ENCODE data around the gene IPCEF1. TPM values are rescaled to one million over a fixed set of nuclear protein-coding genes. Genes with fewer than 3 reads are reported as not detected.

IPCEF1 gene
- total RNA-seq, 1 donor from 2014 or later, result not detected

- no peak overlapping the region for H3K4me3 ChIP-seq
- no peak for DNase-seq (ENCODE audit: low spot score in 2 of 2)
- no peaks in the 10 kb centered on the region for H3K36me3 ChIP-seq
- TF ChIP-seq CTCF (IDR thresholded peaks at IDR 0.05), result no peak
- intact Hi-C loops (cut with DNase I), result no loop called here
- no peaks in the 10 kb centered on the region for H3K27me3 ChIP-seq
- H3K27ac ChIP-seq, result no peak overlapping the region
- no peaks in the 10 kb centered on the region for H3K9me3 ChIP-seq
- no peaks in the 10 kb centered on the region for H3K4me1 ChIP-seq
Observed at GRCh38 chr6:154363821-154364220, 7.2 kb upstream of the IPCEF1 start.

- Histone ChIP-seq H3K27me3 (no peaks in the 10 kb centered on the region), H3K27ac (no peak overlapping the region), H3K4me1 (no peaks in the 10 kb centered on the region), H3K4me3 (no peak overlapping the region), H3K36me3 (no peaks in the 10 kb centered on the region), H3K9me3 (no peaks in the 10 kb centered on the region)
- intact Hi-C loops (cut with DNase I), result no loop called here
- no peak for TF ChIP-seq CTCF (IDR thresholded peaks at IDR 0.05)
- DNase-seq (ENCODE audit: low spot score in 2 of 2), result no peak
Observed at GRCh38 chr6:154361476-154361875, 4.9 kb upstream of the IPCEF1 start.

GRCh38 chr6:154360476-154360875 is 3.9 kb upstream of the IPCEF1 start:
- H3K9me3 ChIP-seq, result no peaks in the 10 kb centered on the region
- H3K27me3 ChIP-seq, result no peaks in the 10 kb centered on the region
- intact Hi-C loops (cut with DNase I), result no loop called here
- H3K27ac ChIP-seq, result no peak overlapping the region
- no peak overlapping the region for H3K4me3 ChIP-seq
- no peaks in the 10 kb centered on the region for H3K4me1 ChIP-seq
- no peak for TF ChIP-seq CTCF (IDR thresholded peaks at IDR 0.05)
- DNase-seq (ENCODE audit: low spot score in 2 of 2), result no peak
- no peaks in the 10 kb centered on the region for H3K36me3 ChIP-seq

- H3K27me3 ChIP-seq, result no peaks in the 10 kb centered on the region
- H3K4me1 ChIP-seq, result no peaks in the 10 kb centered on the region
- H3K9me3 ChIP-seq, result no peaks in the 10 kb centered on the region
- DNase-seq (ENCODE audit: low spot score in 2 of 2), result no peak
- H3K36me3 ChIP-seq, result no peaks in the 10 kb centered on the region
- H3K4me3 ChIP-seq, result no peak overlapping the region
- no peak for TF ChIP-seq CTCF (IDR thresholded peaks at IDR 0.05)
- intact Hi-C loops (cut with DNase I), result no loop called here
- H3K27ac ChIP-seq, result no peak overlapping the region
Observed at GRCh38 chr6:154359679-154360078, 3.1 kb upstream of the IPCEF1 start.

GRCh38 chr6:154359161-154359574 is 2.6 kb upstream of the IPCEF1 start:
- intact Hi-C loops (cut with DNase I), result no loop called here
- no peak overlapping the region for H3K4me3 ChIP-seq
- no peak overlapping the region for H3K27ac ChIP-seq
- DNase-seq (ENCODE audit: low spot score in 2 of 2), result no peak
- H3K27me3 ChIP-seq, result no peaks in the 10 kb centered on the region
- no peaks in the 10 kb centered on the region for H3K36me3 ChIP-seq
- no peaks in the 10 kb centered on the region for H3K9me3 ChIP-seq
- H3K4me1 ChIP-seq, result no peaks in the 10 kb centered on the region
- no peak for TF ChIP-seq CTCF (IDR thresholded peaks at IDR 0.05)

GRCh38 chr6:154358019-154358545 is 1.5 kb upstream of the IPCEF1 start:
- H3K4me1 ChIP-seq, result no peaks in the 10 kb centered on the region
- no peaks in the 10 kb centered on the region for H3K27me3 ChIP-seq
- H3K9me3 ChIP-seq, result no peaks in the 10 kb centered on the region
- H3K36me3 ChIP-seq, result no peaks in the 10 kb centered on the region
- H3K27ac ChIP-seq, result no peak overlapping the region
- H3K4me3 ChIP-seq, result no peak overlapping the region
- TF ChIP-seq CTCF (IDR thresholded peaks at IDR 0.05), result no peak
- no peak for DNase-seq (ENCODE audit: low spot score in 2 of 2)
- intact Hi-C loops (cut with DNase I), result no loop called here

All from ascending aorta (tissue), 2 donors.